ENCODE measurements around the gene CASP3. TPM values are rescaled to one million over a fixed set of nuclear protein-coding genes. Genes with fewer than 3 reads are reported as not detected.

Gene CASP3
- total RNA-seq, 1 experiment from 2014 or later, result 65.5 TPM

- peaks cover 20% of the 10 kb centered on the region for H3K36me3 ChIP-seq (ENCODE audit: insufficient read depth, low read length, poor library complexity, severe bottlenecking)
- intact Hi-C loops (cut with micrococcal nuclease; ENCODE audit: unreplicated experiment), result no loop called here
- no peaks in the 10 kb centered on the region for H3K4me1 ChIP-seq (ENCODE audit: insufficient read depth, low read length, poor library complexity, severe bottlenecking)
- ChIA-PET POLR2A (ENCODE audit: low non-redundant PET) (no interaction called here), CTCF (no interaction called here)
- no peak overlapping the region for H3K27ac ChIP-seq (ENCODE audit: low read depth, low read length, poor library complexity, severe bottlenecking)
- no TSS peak for BruUV-seq (replicated peaks)
- no peak overlapping the region for H3K4me3 ChIP-seq (ENCODE audit: low read depth, low read length, poor library complexity, severe bottlenecking)
- H3K9me3 ChIP-seq (ENCODE audit: low read depth, low read length, poor library complexity, severe bottlenecking), result no peaks in the 10 kb centered on the region
- no peak for DNase-seq (ENCODE audit: low spot score)
- no peaks in the 10 kb centered on the region for H3K27me3 ChIP-seq (replicated peaks; ENCODE audit: insufficient read depth, low read depth, low read length, poor library complexity)
- TF ChIP-seq CTCF (conservative IDR thresholded peaks at IDR 0.05; ENCODE audit: low read depth, low read length) (no peak), EZH2 (IDR thresholded peaks at IDR 0.05; ENCODE audit: borderline replicate concordance, low read depth, low read length, poor library complexity, severe bottlenecking) (no peak)
These were observed 21.9 kb upstream of the CASP3 start for GRCh38 chr4:184671101-184671500.

GRCh38 chr4:184669251-184669650, 20.0 kb upstream of the CASP3 start:
- intact Hi-C loops (cut with micrococcal nuclease; ENCODE audit: unreplicated experiment), result no loop called here
- BruUV-seq (replicated peaks), result no TSS peak
- Histone ChIP-seq H3K36me3 (ENCODE audit: insufficient read depth, low read length, poor library complexity, severe bottlenecking) (peaks cover 25% of the 10 kb centered on the region), H3K4me1 (ENCODE audit: insufficient read depth, low read length, poor library complexity, severe bottlenecking) (no peaks in the 10 kb centered on the region), H3K9me3 (ENCODE audit: low read depth, low read length, poor library complexity, severe bottlenecking) (no peaks in the 10 kb centered on the region), H3K27ac (ENCODE audit: low read depth, low read length, poor library complexity, severe bottlenecking) (no peak overlapping the region), H3K27me3 (replicated peaks; ENCODE audit: insufficient read depth, low read depth, low read length, poor library complexity) (no peaks in the 10 kb centered on the region), H3K4me3 (ENCODE audit: low read depth, low read length, poor library complexity, severe bottlenecking) (no peak overlapping the region)
- ChIA-PET POLR2A (ENCODE audit: low non-redundant PET) (no interaction called here), CTCF (no interaction called here)
- DNase-seq (ENCODE audit: low spot score), result no peak
- TF ChIP-seq CTCF (conservative IDR thresholded peaks at IDR 0.05; ENCODE audit: low read depth, low read length) (no peak), EZH2 (IDR thresholded peaks at IDR 0.05; ENCODE audit: borderline replicate concordance, low read depth, low read length, poor library complexity, severe bottlenecking) (no peak)

- Histone ChIP-seq H3K27ac (ENCODE audit: low read depth, low read length, poor library complexity, severe bottlenecking) (no peak overlapping the region), H3K9me3 (ENCODE audit: low read depth, low read length, poor library complexity, severe bottlenecking) (no peaks in the 10 kb centered on the region), H3K36me3 (ENCODE audit: insufficient read depth, low read length, poor library complexity, severe bottlenecking) (peaks cover 23% of the 10 kb centered on the region), H3K4me3 (ENCODE audit: low read depth, low read length, poor library complexity, severe bottlenecking) (no peak overlapping the region), H3K27me3 (replicated peaks; ENCODE audit: insufficient read depth, low read depth, low read length, poor library complexity) (no peaks in the 10 kb centered on the region), H3K4me1 (ENCODE audit: insufficient read depth, low read length, poor library complexity, severe bottlenecking) (no peaks in the 10 kb centered on the region)
- TF ChIP-seq EZH2 (IDR thresholded peaks at IDR 0.05; ENCODE audit: borderline replicate concordance, low read depth, low read length, poor library complexity, severe bottlenecking), result no peak
- TF ChIP-seq CTCF (conservative IDR thresholded peaks at IDR 0.05; ENCODE audit: low read depth, low read length), result no peak
- intact Hi-C loops (cut with micrococcal nuclease; ENCODE audit: unreplicated experiment), result no loop called here
- ChIA-PET CTCF (no interaction called here), POLR2A (ENCODE audit: low non-redundant PET) (no interaction called here)
- BruUV-seq (replicated peaks), result no TSS peak
- DNase-seq (ENCODE audit: low spot score), result no peak
These were observed 19.4 kb upstream of the CASP3 start for GRCh38 chr4:184668511-184669114.
